ENCODE data around the gene ERMAP. TPM values are rescaled to one million over a fixed set of nuclear protein-coding genes. Genes with fewer than 3 reads are reported as not detected.

The ERMAP gene
- total and polyA plus RNA-seq, 9 of the 15 experiments (the other 6 are each of a cell fraction or from before 2014, with no cell fraction given) = 8.0 to 31.4 (median 22.5) TPM

- TF ChIP-seq ZBTB40 (IDR thresholded peaks at IDR 0.05) (0 out of 2 replicates have a peak, but pooled peaks have one; percentile 20), ZBTB40 (CRISPR knock-in tag; IDR thresholded peaks at IDR 0.05) (no peak), CREB1 (IDR thresholded peaks at IDR 0.05) (no peak), CREB1 (CRISPR knock-in tag; IDR thresholded peaks at IDR 0.05) (no peak), E2F1 (CRISPR knock-in tag; IDR thresholded peaks at IDR 0.05) (0 out of 2 replicates have a peak, but pooled peaks have one; percentile 54), ATF3 (IDR thresholded peaks at IDR 0.05) (no peak), ATF3 (CRISPR knock-in tag; conservative IDR thresholded peaks at IDR 0.05) (0 out of 2 replicates have a peak, but pooled peaks have one; percentile 46), CXXC5 (CRISPR knock-in tag; IDR thresholded peaks at IDR 0.05) (0 out of 2 replicates have a peak, but pooled peaks have one; percentile 8), TFE3 (CRISPR knock-in tag; IDR thresholded peaks at IDR 0.05) (no peak)
Observed at GRCh38 chr1:42815941-42816584, 859 bp upstream of the ERMAP start (continued).

Measured in K562 (cell line).